Activated B cell treated with CpG ODN at 0.5 μM for 24 hours (primary cell): ENCODE results near the gene ACBD5. TPM values are rescaled to one million over a fixed set of nuclear protein-coding genes. Genes with fewer than 3 reads are reported as not detected.

Experiments used
- ATAC-seq: fragments of 200-7000 bp; cut with Tn5 transposase; one replicate; pipeline ENCODE4 v1.10.0; 2021; ENCODE audit warnings: low read depth, mild to moderate bottlenecking, moderate library complexity
- CTCF ChIA-PET: fragments of 350-600 bp; sonication (Branson Sonifier 250); formaldehyde crosslinking; loops from one replicate; lab custom pipeline; 2021; ENCODE audit warnings: antibody characterized with exemption; lab: Charles Lee
- POLR2A ChIA-PET: fragments of 350-600 bp; sonication (Branson Sonifier 250); formaldehyde crosslinking; loops from one replicate; lab custom pipeline; 2021; ENCODE audit warnings: antibody characterized with exemption; lab: Charles Lee
- DNase-seq: peaks from one replicate; pipeline ENCODE4 v3.0.0; 2022
- H3K27ac Mint-ChIP-seq: one replicate; pipeline ENCODE4 v1.8.0; 2020; ENCODE audit warnings: mixed read lengths
- H3K27me3 Mint-ChIP-seq: one replicate; pipeline ENCODE4 v1.8.0; 2021; ENCODE audit warnings: mixed read lengths
- H3K36me3 Mint-ChIP-seq: one replicate; pipeline ENCODE4 v1.8.0; 2021; ENCODE audit warnings: low read depth, mixed read lengths
- H3K4me1 Mint-ChIP-seq: one replicate; pipeline ENCODE4 v1.8.0; 2021; ENCODE audit warnings: mixed read lengths
- H3K4me3 Mint-ChIP-seq: one replicate; pipeline ENCODE4 v1.8.0; 2020; ENCODE audit warnings: mild to moderate bottlenecking, mixed read lengths
- H3K9me3 Mint-ChIP-seq: one replicate; pipeline ENCODE4 v1.8.0; 2020; ENCODE audit warnings: mixed read lengths
- intact Hi-C: fragments of 100-400 bp; cut with micrococcal nuclease; formaldehyde crosslinking; loops from one replicate; pipeline ENCODE4 v1.15.1; 2024
- total RNA-seq: library from RNA; stranded (reverse); gene quantifications from 2 replicates; pipeline ENCODE4 v1.2.3, GENCODE V29; 2022
- TF ChIP-seq, protein P1 (sequence below): fragments of 200-600 bp; IDR thresholded peaks from one replicate; pipeline ENCODE4 v1.8.0; 2022; ENCODE audit warnings: antibody characterized with exemption, mild to moderate bottlenecking

Gene ACBD5
- total RNA-seq, 1 donor from 2014 or later = 19.8 TPM

DNA sequence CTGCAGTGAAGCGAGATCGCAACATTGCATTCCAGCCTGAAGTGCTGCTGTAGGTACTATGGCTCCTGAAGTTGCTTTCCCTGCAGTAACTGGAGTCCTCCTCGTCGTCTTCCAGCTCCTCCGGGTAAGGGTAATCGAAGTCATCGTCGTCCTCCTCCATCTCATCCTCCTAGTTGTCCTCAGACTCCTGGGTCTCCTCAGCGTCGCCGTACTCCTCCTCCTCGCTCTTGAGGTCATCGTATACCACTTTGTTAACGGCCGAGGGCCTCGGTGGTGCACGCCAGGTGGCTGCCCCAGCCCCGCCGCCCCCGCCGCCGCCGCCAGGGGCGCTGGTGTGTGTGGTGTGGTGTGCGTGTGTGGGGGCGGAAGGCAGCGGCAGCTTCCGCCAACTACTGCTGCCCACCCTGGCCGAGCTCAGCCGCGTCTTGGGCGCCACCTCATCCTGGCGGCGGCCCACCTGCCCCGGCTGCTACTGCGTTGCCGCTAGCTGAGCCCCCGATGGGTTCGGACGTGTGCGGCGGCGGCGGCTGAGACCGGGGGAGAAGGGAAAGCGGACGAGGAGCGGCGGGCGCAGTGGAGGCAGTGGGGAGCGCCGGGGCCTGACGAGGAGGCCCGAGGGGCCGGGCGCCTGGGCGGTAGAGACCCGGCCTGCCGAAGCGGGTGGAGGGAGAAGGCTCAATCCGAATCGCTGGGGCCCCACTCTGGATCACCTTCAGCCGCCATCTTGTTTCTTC is 11.8 kb upstream of the ACBD5 start:
- ChIA-PET CTCF (interaction anchor here (0.6 to 1.0 kb wide), 6 partner anchors 9 to 102 kb away, joined by 3 to 5 read pairs (median 4); partner anchors contain the start of gene ACBD5), POLR2A (interaction anchor here (0.6 to 2.0 kb wide), 8 partner anchors 10 to 272 kb away, joined by 3 to 52 read pairs (median 6); partner anchors contain the start of genes RAB18 and YME1L1)
- intact Hi-C loops = loop anchor here (1.0 kb wide), 1 partner anchor 9 kb away; no protein-coding TSS in a partner anchor
- Mint-ChIP-seq H3K9me3 (no peaks in the 10 kb centered on the region), H3K4me3 (peak overlapping the region; percentile 86), H3K27me3 (peaks cover 7% of the 10 kb centered on the region), H3K4me1 (peaks cover 8% of the 10 kb centered on the region), H3K36me3 (no peaks in the 10 kb centered on the region), H3K27ac (peak overlapping the region; percentile 84)
- peak; percentile 99 for ATAC-seq
- TF ChIP-seq, protein P1, sequence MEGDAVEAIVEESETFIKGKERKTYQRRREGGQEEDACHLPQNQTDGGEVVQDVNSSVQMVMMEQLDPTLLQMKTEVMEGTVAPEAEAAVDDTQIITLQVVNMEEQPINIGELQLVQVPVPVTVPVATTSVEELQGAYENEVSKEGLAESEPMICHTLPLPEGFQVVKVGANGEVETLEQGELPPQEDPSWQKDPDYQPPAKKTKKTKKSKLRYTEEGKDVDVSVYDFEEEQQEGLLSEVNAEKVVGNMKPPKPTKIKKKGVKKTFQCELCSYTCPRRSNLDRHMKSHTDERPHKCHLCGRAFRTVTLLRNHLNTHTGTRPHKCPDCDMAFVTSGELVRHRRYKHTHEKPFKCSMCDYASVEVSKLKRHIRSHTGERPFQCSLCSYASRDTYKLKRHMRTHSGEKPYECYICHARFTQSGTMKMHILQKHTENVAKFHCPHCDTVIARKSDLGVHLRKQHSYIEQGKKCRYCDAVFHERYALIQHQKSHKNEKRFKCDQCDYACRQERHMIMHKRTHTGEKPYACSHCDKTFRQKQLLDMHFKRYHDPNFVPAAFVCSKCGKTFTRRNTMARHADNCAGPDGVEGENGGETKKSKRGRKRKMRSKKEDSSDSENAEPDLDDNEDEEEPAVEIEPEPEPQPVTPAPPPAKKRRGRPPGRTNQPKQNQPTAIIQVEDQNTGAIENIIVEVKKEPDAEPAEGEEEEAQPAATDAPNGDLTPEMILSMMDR = no peak
- DNase-seq = peak; percentile 86

DNA sequence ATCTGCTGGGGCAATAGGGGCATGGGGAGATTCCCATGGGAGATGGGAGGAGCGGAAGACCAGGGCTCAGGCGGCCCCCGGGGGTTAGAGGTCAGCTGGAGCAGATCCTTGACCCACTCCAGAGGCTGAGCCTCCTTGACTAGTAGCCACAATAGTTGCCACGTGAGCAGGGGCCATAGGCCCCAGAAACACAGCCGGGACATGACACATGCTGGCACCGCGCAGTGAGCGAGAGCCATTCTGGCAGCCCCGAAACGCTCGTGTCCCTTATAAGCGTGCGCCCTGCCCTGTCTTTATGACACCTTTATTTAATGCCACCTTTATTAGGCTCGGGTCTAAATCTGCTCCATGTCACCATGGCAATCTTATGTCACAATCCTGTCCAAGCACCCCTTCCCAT is 11.0 kb upstream of the ACBD5 start:
- H3K4me3 Mint-ChIP-seq = no peak overlapping the region

DNA sequence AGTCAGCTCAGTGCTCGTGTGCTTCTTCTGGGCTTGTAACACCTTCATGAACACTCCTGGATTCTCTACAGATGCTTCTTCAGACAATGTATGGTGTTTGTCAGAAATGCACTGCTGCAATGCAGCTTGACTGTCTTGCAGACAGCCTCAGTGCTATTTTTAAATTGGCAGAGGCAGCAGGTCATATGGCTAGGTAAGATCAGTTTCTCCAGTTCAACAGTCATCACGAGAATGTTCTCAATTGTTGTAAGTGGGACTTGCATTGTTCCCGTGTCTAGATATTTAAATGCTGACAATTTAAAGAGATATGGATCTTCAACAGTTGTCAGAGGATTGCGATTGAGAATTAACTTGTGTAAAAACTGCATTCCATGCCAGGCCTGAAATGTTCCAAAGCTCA is 7.6 kb upstream of the ACBD5 start:
- H3K27me3 Mint-ChIP-seq = no peaks in the 10 kb centered on the region
- no peak for DNase-seq
- CTCF ChIA-PET = no interaction called here
- H3K27ac Mint-ChIP-seq = no peak overlapping the region
- no peak overlapping the region for H3K4me3 Mint-ChIP-seq
- intact Hi-C loops = no loop called here
- no peaks in the 10 kb centered on the region for H3K9me3 Mint-ChIP-seq
- no peak for ATAC-seq
- peaks cover 10% of the 10 kb centered on the region for H3K4me1 Mint-ChIP-seq
- TF ChIP-seq, protein P1 = no peak
- H3K36me3 Mint-ChIP-seq = no peaks in the 10 kb centered on the region
- POLR2A ChIA-PET = no interaction called here

More for the DNA sequence above, 11.0 kb upstream of the ACBD5 start:
- Mint-ChIP-seq H3K27me3 (no peaks in the 10 kb centered on the region), H3K36me3 (no peaks in the 10 kb centered on the region), H3K27ac (no peak overlapping the region), H3K9me3 (no peaks in the 10 kb centered on the region), H3K4me1 (peaks cover 7% of the 10 kb centered on the region)
- intact Hi-C loops = no loop called here
- no peak for DNase-seq
- ChIA-PET CTCF (interaction anchor here (0.6 to 1.0 kb wide), 3 partner anchors 8 to 28 kb away, joined by 3 to 4 read pairs (median 3); no protein-coding TSS in a partner anchor), POLR2A (interaction anchor here (1.5 to 2.0 kb wide), 3 partner anchors 9 to 97 kb away, joined by 9 to 52 read pairs (median 11); partner anchors contain the start of gene YME1L1)
- TF ChIP-seq, protein P1 = no peak
- no peak for ATAC-seq

DNA sequence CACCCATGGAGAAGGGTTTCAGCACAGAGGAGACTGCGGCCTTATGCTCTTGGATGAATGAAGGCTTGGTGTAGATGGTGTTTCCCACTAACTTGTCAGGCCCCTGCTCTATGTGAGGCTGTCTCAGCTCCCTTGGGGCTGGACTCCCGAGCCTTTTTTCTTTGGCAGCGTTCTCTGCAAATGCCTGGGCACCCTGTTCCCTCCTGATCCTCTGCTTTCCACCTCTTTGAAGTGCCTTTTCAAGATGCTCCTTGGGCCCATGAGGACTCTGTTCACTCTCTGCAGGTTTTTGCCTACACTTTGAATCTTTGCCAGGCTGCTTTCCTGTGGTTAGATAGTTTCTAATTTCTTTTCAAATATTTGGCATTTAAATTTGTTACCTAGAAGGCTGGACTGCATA is 6.8 kb upstream of the ACBD5 start:
- H3K4me1 Mint-ChIP-seq = peaks cover 15% of the 10 kb centered on the region
- no peak for DNase-seq
- no peak overlapping the region for H3K27ac Mint-ChIP-seq
- CTCF ChIA-PET = no interaction called here
- intact Hi-C loops = no loop called here
- H3K36me3 Mint-ChIP-seq = peaks cover 4% of the 10 kb centered on the region
- no peak overlapping the region for H3K4me3 Mint-ChIP-seq
- POLR2A ChIA-PET = no interaction called here
- no peak for ATAC-seq
- TF ChIP-seq, protein P1 = no peak
- H3K9me3 Mint-ChIP-seq = no peaks in the 10 kb centered on the region
- no peaks in the 10 kb centered on the region for H3K27me3 Mint-ChIP-seq

DNA sequence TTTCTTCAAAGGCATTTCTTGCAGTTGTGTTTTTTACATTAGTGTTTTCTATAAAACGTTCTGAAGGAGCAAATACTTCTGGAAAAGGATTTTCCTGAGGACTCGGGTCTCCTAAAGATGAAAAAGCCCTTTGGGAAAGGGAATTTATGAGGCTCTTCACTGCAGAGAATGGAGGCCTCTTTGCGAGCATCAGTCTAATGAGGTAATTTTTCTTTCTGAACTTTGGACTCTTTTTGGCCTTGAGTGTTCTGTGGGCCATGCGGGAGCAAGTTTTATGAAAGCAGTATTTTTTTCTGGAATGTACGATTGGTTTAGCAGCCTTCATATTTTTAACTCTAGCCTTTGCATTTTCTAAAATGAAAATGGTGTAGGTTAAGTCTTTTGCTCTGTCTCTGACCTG is 6.4 kb upstream of the ACBD5 start:
- no peak for DNase-seq
- POLR2A ChIA-PET = no interaction called here
- intact Hi-C loops = no loop called here
- Mint-ChIP-seq H3K4me1 (peaks cover 15% of the 10 kb centered on the region), H3K9me3 (no peaks in the 10 kb centered on the region), H3K27me3 (no peaks in the 10 kb centered on the region), H3K4me3 (no peak overlapping the region), H3K36me3 (peaks cover 7% of the 10 kb centered on the region), H3K27ac (no peak overlapping the region)
- TF ChIP-seq, protein P1 = no peak
- no peak for ATAC-seq
- CTCF ChIA-PET = no interaction called here
